SK-N-MC (cell line): ENCODE data around the gene OTOS.

Experiments used
- DNase-seq: peaks from one replicate; pipeline ENCODE4 v3.0.0-alpha.2; 2011; ENCODE audit warnings: low read depth, low spot score
- H3K27ac ChIP-seq: fragments of 200-600 bp; sonication (generic); 2 replicates; pipeline ENCODE4 v1.5.1; 2016; ENCODE audit warnings: mixed run types
- H3K36me3 ChIP-seq: fragments of 200-600 bp; sonication (generic); 2 replicates; pipeline ENCODE4 v1.6.1; 2017; ENCODE audit warnings: antibody characterized with exemption, low read length, mixed read lengths; ENCODE audit not compliant: insufficient read depth
- H3K4me3 ChIP-seq: fragments of 200-600 bp; sonication (generic); 2 replicates; pipeline ENCODE4 v1.5.1; 2016
- H3K9ac ChIP-seq: fragments of 200-600 bp; sonication (generic); 2 replicates; pipeline ENCODE4 v1.8.0; 2017; ENCODE audit warnings: mixed run types, mixed read lengths; ENCODE audit not compliant: insufficient read length
- H3K9me3 ChIP-seq: fragments of 200-600 bp; sonication (generic); 2 replicates; pipeline ENCODE4 v1.6.1; 2017; ENCODE audit warnings: low read depth, mild to moderate bottlenecking, antibody characterized with exemption, low read length, moderate library complexity, mixed read lengths
- EZH2 ChIP-seq: fragments of 200-600 bp; sonication (generic); IDR thresholded peaks from one replicate; pipeline ENCODE4 v1.6.1; 2017; ENCODE audit warnings: antibody characterized with exemption
- FOXP2 ChIP-seq: optimal IDR thresholded peaks from 2 replicates; pipeline ENCODE3; 2011; ENCODE audit warnings: mild to moderate bottlenecking, moderate library complexity; ENCODE audit not compliant: insufficient read depth; ENCODE audit errors: extremely low read length, control extremely low read depth
- POLR2AphosphoS5 ChIP-seq: IDR thresholded peaks from 2 replicates; pipeline ENCODE4 v1.6.1; 2012; ENCODE audit warnings: mild to moderate bottlenecking, low read depth, low read length, borderline replicate concordance

Gene OTOS

GRCh38 chr2:240159251-240159839 is 18.9 kb upstream of the OTOS start:
- TF ChIP-seq POLR2AphosphoS5 (no peak), EZH2 (no peak), FOXP2 (no peak)
- Histone ChIP-seq H3K9me3 (no peaks in the 10 kb centered on the region), H3K9ac (no peak overlapping the region), H3K4me3 (no peak overlapping the region), H3K27ac (no peak overlapping the region), H3K36me3 (no peaks in the 10 kb centered on the region)
- DNase-seq = no peak

GRCh38 chr2:240157147-240157470 is 16.7 kb upstream of the OTOS start:
- Histone ChIP-seq H3K9me3 (no peaks in the 10 kb centered on the region), H3K36me3 (no peaks in the 10 kb centered on the region), H3K27ac (no peak overlapping the region), H3K9ac (no peak overlapping the region), H3K4me3 (no peak overlapping the region)
- TF ChIP-seq EZH2 (no peak), FOXP2 (no peak), POLR2AphosphoS5 (no peak)
- DNase-seq = no peak

GRCh38 chr2:240156435-240157146 is 16.1 kb upstream of the OTOS start:
- H3K36me3 ChIP-seq = no peaks in the 10 kb centered on the region
- DNase-seq = no peak
- H3K27ac ChIP-seq = no peak overlapping the region
- no peak overlapping the region for H3K9ac ChIP-seq
- no peak for TF ChIP-seq POLR2AphosphoS5
- TF ChIP-seq FOXP2 = no peak
- no peaks in the 10 kb centered on the region for H3K9me3 ChIP-seq
- H3K4me3 ChIP-seq = no peak overlapping the region

- H3K36me3 ChIP-seq = no peaks in the 10 kb centered on the region
- no peak overlapping the region for H3K9ac ChIP-seq
- H3K27ac ChIP-seq = no peak overlapping the region
- H3K9me3 ChIP-seq = no peaks in the 10 kb centered on the region
- TF ChIP-seq EZH2 (no peak), POLR2AphosphoS5 (no peak), FOXP2 (no peak)
- no peak for DNase-seq
- H3K4me3 ChIP-seq = no peak overlapping the region
These were observed 15.4 kb upstream of the OTOS start for GRCh38 chr2:240155745-240156390.

- Histone ChIP-seq H3K27ac (no peak overlapping the region), H3K9ac (no peak overlapping the region), H3K9me3 (no peaks in the 10 kb centered on the region), H3K36me3 (no peaks in the 10 kb centered on the region), H3K4me3 (no peak overlapping the region)
- no peak for DNase-seq
- no peak for TF ChIP-seq FOXP2
- no peak for TF ChIP-seq POLR2AphosphoS5
These were observed 14.7 kb upstream of the OTOS start for GRCh38 chr2:240155048-240155744.

GRCh38 chr2:240154606-240155005 is 14.1 kb upstream of the OTOS start:
- DNase-seq = no peak
- H3K9ac ChIP-seq = no peak overlapping the region
- no peaks in the 10 kb centered on the region for H3K36me3 ChIP-seq
- H3K27ac ChIP-seq = no peak overlapping the region
- H3K4me3 ChIP-seq = no peak overlapping the region
- no peak for TF ChIP-seq POLR2AphosphoS5
- no peak for TF ChIP-seq EZH2
- no peak for TF ChIP-seq FOXP2
- H3K9me3 ChIP-seq = no peaks in the 10 kb centered on the region

- H3K9me3 ChIP-seq = no peaks in the 10 kb centered on the region
These were observed 13.0 kb upstream of the OTOS start for GRCh38 chr2:240153418-240153817.

GRCh38 chr2:240151477-240152031 is 11.1 kb upstream of the OTOS start:
- Histone ChIP-seq H3K9me3 (no peaks in the 10 kb centered on the region), H3K36me3 (no peaks in the 10 kb centered on the region), H3K4me3 (no peak overlapping the region), H3K9ac (no peak overlapping the region), H3K27ac (no peak overlapping the region)
- TF ChIP-seq POLR2AphosphoS5 = no peak
- TF ChIP-seq EZH2 = no peak
- TF ChIP-seq FOXP2 = no peak
- DNase-seq = no peak

More at GRCh38 chr2:240153418-240153817, 13.0 kb upstream of the OTOS start:
- Histone ChIP-seq H3K27ac (no peak overlapping the region), H3K36me3 (no peaks in the 10 kb centered on the region), H3K9ac (no peak overlapping the region), H3K4me3 (no peak overlapping the region)
- no peak for DNase-seq
- TF ChIP-seq FOXP2 (no peak), POLR2AphosphoS5 (no peak), EZH2 (no peak)
